HG03432 (cell line): ENCODE results near the gene SLC5A1.
"Not testable (repeated sequence)": the region's sequence is repeated elsewhere in the genome, so short reads cannot be mapped to it uniquely, and the experiment has no call there.

ENCODE experiments used
- ATAC-seq: cut with Tn5 transposase; IDR thresholded peaks from one replicate; pipeline ENCODE4 v1.9.1; 2021; ENCODE audit warnings: mild to moderate bottlenecking, moderate library complexity; ENCODE audit not compliant: unreplicated experiment

SLC5A1 gene

DNA sequence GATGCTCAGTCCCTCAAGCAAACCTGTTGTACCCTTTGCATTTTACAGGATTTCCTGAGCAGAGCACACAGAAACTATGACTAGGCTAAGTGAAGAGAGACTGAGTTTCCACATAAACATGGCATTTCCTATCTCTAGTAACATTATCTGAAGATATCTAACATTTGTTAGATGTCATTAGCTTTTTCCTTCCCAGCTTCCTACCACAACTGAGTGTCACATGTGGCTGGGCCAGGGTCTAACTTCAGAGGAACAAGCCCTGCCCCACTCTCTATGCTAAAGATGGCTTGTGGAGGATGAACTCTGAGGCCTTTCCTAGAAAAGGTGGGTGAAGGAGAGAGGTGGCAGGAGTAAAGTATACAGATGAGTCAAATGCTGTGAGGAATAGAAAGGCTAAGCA lies 99.5 kb downstream of the SLC5A1 start:
- no peak for ATAC-seq

DNA sequence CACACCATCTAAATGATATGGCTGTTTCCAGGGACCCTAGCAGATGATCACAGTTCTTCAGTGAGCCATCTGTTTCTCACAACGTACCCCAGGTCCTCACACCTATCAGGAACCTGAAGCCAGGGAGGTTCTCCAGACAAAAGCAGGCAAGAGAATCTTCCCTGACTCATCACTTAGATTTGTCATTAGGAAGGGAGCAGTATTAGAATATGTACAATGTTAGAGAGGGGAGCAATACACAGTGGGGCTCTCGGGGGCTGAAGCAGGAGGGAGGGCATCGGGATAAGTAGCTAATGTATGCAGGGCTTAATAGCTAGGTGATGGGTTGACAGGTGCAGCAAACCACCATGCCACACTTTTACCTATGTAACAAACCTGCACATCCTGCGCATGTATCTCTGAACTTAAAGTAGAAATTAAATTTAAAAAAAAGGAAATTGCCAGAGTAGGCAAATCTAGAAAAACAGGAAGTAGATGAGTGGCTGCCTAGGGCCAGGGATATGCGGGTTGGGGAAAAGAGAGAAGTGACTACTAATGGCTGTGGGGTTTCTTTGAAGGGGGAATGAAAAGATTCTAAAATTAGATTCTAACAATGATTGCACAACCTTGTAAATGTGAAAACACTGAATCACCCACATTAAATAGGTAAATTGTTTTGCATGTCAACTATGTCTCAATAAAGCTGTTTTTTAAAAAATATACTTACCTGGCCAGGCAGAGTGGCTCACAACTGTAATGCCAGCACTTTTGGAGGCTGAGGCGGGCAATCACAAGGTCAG lies 101.6 kb downstream of the SLC5A1 start:
- no peak for ATAC-seq

DNA sequence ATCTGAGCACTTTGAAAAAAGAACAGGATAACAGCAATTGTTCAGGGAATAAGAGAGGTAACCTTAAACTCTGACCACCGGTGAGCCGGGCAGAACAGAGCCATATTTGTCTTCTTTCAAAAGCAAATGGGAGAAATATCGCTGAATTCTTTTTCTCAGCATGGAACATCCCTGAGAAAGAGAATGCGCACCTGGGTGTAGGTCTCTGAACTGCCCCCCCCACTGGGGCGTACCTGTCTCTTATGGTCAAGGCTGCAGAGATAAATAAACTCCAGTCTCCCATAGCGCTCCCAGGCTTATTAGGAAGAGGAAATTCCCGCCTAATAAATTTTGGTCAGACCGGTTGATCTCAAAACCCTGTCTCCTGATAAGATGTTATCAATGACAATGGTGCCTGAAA lies 104.1 kb downstream of the SLC5A1 start:
- ATAC-seq, result not testable (repeated sequence)

GRCh38 chr22:32148372-32148771 lies 105.3 kb downstream of the SLC5A1 start:
- ATAC-seq, result not testable (repeated sequence)

GRCh38 chr22:32150647-32151046 lies 107.6 kb downstream of the SLC5A1 start:
- ATAC-seq, result not testable (repeated sequence)

DNA sequence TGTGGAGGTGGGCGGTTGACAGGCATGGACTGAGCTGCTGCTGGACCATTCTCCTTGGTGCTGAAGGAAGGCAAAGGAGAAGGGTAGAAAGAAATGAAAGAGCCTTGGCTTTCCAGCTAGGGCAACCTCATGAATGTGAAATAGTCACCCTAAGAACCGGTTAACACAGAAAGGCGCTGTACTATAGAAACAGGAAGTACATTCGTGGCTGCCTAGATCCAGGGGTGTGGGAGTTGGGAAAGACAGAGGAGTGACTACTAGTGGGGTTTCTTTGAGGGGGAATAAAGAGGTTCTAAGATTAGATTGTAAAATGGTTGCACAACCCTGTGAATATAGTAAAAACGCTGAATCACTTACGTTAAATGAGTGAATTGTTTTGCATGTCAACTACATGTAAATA lies 108.6 kb downstream of the SLC5A1 start:
- not testable (repeated sequence) for ATAC-seq

GRCh38 chr22:32154727-32155126 lies 111.7 kb downstream of the SLC5A1 start:
- ATAC-seq, result not testable (repeated sequence)

DNA sequence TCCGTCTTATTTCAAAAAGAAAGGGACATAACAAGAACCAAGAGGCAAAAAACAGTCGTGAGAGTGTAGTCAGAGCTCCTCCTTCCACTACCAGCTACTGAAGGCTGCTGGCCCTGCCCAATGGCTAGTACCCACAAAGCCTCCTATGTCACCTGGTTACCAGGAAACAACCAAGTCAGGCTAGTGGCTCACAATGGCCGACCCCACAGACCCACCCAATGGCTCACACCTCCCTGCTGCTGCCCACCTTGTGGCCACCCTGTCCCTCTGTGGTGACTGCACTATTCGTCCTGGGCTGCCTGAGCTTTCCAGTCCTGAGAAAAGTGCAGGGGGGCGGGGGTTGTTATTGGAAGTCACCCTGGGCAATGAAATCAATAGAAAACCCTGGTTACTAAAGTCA lies 114.6 kb downstream of the SLC5A1 start:
- ATAC-seq, result not testable (repeated sequence)

DNA sequence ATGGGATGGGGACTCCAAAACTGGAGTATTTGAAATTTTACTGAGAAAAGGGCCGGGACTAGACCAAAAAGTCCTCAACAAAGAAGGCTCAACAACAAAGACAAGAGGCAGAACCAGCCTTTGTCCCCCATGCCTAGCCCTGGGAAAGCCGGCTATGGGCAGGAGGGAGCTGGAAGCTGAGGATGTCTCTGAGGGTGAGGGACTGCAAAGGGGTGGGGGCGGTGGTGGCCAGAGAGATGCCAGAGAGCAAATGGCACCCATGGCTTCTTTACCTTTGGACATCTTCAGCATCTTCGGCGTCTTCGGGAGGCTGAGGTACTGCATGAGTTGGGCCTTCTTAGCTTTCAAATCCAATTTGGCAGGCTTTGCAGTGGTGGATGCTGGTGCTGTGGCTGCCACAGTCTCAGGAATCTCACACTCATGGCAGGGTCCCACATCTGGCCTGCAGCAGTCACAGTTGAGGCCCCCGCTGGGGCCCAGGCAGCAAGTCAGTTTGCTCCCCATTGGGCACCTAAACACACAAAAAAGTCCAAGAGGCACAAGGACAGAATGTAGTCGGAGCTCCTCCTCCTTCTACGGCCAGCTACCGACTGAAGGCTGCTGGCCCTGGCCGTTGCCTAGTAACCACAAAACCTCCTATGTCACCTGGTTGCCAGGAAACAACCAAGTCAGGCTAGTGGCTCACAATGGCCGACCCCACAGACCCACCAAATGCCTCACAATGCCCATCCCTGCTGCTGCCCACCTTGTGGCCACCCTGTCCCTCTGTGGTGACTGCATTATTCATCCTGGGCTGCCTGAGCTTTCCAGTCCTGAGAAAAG lies 115.9 kb downstream of the SLC5A1 start, which contains the start of gene C22orf42:
TSS of gene C22orf42 (minus strand) at position 592 of the 822 bp plus-strand sequence. CDS start at position 504, 88 bp downstream.
- no peak for ATAC-seq

DNA sequence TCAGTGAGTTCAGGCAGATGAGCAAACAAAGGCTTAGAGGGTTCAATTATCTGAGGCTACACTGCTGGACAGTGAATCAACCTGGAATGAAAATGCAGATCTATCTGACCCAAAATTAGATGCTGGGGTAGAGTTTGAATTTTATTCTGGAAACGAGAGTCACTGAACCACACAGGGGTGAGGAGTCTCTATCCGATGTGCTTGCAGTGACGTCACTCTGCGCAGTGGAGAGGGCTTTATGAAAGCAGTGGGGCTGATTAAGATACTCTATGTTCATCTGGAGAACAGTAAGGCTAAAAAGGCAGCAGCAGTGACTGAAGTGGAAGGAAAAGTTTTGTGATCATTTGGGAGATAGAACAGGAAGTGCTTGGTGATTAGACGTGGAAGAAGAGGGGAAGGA lies 117.3 kb downstream of the SLC5A1 start:
- ATAC-seq, result not testable (repeated sequence)
